SKM-1 (cell line): ENCODE data around the gene GGA3.
"Not testable (repeated sequence)": the region's sequence is repeated elsewhere in the genome, so short reads cannot be mapped to it uniquely, and the experiment has no call there.

ENCODE experiments used
- DNase-seq: peaks from one replicate; lab custom pipeline; 2025; ENCODE audit not compliant: unreplicated experiment; lab: John Stamatoyannopoulos, UW

The GGA3 gene

GRCh38 chr17:75273977-75274708 is 12.7 kb upstream of the GGA3 start:
- DNase-seq = no peak

- no peak for DNase-seq
Measured at GRCh38 chr17:75272848-75273184, 11.4 kb upstream of the GGA3 start.

DNA sequence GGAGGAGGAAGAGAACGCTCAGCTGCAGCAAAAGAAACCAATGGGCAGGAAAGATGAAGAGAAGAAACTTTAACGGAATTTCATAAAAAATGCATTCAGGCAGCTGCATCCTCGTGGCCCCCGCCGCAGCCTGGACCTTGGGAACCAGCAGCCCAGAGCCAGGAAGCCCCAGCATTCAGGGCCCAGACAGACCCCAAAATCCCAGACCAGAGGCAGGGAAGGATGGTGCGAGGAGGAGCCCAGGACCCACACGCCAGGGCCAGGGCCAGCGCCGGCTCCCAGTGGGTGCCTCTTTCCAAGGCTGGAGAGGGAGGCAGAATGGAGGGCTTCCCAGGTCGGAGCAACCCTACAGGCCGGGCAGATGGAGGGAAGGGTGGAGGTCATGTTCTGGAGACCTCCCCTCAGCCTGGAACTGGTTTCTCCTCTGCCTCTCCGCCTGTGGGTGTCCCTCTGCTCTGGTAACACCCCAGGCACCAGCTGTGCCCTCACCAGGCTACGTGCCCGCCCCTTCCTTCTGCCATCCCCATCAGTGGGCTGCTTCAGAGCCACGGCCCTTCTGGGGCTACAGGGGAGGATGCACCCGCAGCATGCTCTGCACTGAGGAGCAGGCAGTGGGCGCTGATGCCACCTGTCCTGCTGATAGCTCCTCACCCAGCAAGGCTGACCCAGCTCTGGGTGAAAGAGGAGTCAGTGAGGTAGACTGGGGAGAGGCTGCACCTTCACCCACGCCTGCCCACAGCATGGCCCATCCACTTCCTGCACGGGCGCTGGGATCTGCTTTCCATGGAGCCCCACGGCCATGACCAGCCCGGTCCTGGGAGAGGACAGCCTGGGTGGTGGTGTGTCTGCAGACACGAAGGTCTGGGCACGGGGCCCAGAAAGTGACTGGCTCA is 10.8 kb upstream of the GGA3 start:
- DNase-seq = no peak

DNA sequence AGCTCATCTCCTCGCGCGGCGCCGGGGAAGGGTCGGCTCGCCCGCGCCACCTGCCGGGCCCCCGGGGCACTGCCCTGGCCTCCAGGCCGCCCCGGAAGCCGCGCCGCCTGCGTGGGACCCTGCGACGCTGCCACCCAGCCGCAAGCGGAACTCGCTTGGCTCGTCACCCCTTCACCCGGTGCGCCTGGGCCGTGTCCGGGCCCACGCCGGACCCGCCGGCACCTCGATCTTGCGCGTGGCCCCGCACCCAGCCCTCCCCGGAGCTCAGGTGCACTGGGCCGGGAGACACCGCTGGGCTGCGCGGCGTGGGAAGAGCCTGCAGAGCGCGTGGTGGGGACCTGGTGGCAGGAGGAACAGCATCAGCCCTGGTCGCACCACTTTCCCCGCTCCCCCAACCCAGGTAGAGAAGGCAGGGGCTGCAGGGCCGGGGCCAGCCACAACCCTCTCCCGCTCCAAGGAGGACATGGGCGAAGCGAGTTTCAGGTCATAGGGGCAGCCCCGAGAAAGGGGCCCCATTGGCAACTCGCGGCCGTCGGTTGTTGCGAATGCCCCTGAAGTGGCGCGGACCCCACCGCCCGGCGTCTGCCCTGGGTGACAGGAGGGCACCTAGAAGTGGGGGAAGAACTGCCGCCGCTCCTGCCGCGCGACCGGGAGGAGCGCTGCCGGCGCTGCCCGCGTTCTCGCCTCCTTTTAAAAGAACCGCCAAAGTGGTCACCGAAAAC is 10.0 kb upstream of the GGA3 start:
- DNase-seq = peak; percentile 56

GRCh38 chr17:75270966-75271232 is 9.5 kb upstream of the GGA3 start, which contains the start of gene MIF4GD:
Gene MIF4GD (minus strand): TSS chr17:75271231. CDS start chr17:75270195, 1,036 bp downstream.
- no peak for DNase-seq

DNA sequence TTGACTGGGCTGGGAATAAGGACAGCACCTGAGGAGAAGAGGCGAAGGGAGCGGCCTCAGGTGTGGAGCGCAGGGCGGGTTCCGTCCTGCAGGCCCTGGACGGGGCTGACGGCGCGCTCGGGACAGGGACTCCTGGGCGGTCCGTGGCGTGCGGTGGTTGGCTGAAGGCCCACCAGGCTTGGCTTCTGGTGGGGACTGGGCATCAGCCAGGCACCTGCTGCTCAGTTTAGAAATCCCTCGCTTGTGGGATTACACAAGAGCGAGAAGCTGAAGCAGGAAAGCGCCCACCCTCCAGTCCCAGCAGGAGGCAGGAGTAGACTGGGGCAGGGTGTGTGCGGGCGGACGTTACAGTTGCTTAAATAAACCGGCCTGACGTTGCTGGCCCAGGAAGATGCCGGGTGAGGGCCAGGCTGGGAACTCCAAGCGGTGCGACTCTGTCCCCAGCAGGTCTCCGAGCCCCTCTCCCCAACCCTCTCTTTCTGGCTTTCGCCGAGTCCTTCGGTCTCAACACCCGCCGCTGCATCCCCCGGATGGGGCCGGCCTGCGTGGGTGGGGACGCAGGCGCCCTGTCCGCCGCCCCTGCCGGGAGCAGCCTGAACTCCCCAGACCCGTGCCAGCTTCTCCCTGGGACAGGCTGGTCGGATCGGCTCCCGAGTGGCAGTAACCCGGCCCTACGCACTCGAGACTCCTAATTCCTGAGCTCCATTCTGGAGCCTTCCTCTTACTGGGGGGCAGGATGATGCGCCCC is 9.0 kb upstream of the GGA3 start:
- DNase-seq = peak; percentile 60

DNA sequence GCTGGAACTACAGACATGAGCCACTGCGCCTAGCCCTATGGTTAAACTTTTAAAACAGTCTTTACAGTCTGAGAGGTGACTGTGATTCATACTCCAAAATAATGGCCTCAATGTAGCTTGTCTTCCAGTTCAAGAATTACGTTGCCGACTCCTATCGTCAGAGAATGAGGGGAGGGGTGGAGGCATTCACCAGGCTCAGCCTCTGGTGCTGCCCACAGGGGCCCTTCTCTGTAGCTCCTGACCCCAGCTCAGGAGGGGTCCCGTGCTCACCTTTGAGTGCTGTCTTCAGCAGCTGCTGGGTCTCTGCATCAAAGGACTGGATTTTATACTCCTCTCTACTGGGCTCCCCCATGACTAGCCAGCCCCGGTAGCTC is 8.4 kb upstream of the GGA3 start:
- no peak for DNase-seq

DNA sequence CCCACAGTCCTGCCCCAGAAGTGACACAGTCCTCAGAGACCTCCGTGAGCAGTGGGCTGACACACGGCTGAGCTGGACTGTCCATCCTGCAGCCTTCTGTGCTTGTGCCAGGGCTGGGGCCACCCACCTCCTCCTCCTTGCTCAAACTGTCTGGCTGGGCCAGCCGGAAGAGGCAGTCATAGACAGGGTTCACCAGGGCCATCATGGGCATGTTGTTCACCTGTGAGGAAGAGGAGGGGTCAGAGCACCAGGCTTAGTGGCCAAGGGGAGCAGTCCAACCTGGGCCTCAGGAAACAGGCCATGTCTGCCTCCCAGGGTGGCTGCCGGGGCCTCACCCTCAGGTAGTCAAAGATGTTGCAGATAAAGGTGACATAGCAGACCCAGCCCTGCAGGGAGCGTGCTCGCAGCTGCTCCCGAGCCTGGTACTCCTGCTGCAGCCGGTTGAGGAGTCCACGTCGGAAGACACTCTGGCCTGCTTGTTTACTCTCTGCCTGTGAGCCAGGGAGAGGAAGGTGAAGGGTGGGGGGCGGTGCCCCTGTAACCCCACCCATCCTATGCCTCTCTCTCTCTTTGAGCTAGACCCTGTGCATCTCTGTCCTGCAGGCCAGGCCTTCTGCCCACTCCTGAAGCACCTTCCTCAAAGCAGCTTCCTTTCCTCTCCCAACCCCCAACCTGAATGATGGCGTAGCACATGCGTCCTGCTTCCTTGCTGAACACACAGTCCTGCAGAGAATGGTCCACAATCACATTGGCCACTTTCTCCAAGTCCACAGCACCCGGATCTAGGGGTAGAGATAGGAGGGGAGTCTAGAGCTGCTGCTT is 6.2 kb upstream of the GGA3 start:
- DNase-seq = no peak

- DNase-seq = no peak
Measured at GRCh38 chr17:75267153-75267410, 5.7 kb upstream of the GGA3 start.

DNA sequence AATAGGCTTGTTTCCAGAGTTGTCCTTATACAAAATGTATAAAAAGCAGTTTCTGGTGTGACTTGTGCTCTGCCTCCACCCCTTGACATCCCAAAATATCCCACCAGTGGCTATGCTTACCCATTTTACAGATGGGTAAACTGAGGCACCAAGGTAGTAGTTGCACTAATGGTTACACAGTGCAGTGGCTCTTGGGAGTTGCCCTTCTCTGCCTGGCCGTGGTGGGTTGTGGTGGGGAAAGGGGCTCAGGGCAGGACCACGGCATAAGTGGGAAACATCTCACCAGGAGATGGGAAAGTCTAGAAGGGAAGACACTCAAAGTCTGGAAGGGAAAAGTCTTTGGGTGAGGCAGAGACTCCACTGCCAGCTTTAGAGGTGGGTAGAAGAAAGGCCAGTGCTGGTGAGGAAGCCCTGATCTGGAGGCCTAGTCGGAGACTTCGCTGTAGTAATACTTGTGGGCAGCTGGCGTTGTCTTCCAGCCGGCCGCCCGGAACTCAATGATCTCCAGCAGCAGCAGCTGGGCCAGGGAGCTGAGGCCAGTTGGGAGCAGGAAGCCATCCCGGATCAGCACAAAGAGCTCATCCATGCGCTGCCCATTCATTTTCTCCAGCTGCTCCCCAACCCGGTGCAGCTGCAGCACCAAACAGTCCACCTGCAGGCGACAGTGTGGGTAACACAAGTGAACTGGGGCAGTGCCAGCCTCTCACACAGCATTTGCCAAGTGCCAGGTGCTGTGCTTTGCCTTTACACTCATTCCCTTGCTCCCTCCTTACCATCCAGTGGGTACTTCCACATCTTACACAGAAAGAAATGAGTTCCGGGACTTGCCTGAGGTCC is 5.1 kb upstream of the GGA3 start:
- DNase-seq = no peak

GRCh38 chr17:75265614-75266315 is 4.4 kb upstream of the GGA3 start:
- no peak for DNase-seq

DNA sequence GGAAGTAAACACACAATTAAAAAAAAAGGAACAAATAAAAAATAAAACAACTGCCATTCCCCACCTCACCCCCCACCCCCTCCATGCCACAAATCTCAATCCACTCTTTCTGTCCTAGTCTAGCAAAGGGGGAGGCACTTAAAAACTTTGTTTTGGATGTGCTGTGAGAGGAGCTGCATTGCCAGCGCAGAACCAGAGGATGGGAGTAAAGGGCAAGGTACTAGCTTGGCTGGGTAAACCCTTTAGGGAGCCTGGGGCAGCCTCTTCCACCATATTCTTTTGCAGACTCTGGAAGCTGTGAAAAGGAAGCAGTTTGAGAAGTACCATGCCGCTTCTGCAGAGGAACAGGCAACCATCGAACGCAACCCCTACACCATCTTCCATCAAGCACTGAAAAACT is 1.6 kb upstream of the GGA3 start:
- DNase-seq = no peak

DNA sequence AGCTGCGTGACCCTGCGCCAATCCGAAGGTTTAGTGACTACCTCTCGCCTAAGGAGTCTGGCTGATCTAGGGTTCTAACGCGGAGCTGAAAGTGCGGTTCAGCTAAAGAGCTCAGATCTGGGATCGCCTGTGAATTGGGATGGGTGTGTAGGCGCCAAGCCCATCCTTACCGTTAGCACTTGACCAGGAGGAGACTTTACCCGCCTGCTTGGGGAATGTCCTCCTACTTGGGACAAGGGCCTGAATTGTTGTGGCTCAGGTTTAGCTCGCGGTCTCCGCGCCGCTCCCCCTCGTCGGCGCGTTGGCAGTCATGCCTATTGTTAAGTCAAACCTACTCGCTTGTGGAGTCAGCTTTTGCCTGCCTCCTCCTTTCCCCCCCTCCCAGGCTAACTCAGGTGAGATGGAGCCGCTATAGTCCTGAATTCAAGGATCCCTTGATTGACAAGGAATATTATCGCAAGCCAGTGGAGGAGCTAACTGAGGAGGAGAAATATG is 753 bp upstream of the GGA3 start:
- DNase-seq = no peak

GRCh38 chr17:75260641-75261335 is 618 bp downstream of the GGA3 start:
- DNase-seq = no peak

GRCh38 chr17:75257228-75257627 is 4.2 kb downstream of the GGA3 start:
- not testable (repeated sequence) for DNase-seq

DNA sequence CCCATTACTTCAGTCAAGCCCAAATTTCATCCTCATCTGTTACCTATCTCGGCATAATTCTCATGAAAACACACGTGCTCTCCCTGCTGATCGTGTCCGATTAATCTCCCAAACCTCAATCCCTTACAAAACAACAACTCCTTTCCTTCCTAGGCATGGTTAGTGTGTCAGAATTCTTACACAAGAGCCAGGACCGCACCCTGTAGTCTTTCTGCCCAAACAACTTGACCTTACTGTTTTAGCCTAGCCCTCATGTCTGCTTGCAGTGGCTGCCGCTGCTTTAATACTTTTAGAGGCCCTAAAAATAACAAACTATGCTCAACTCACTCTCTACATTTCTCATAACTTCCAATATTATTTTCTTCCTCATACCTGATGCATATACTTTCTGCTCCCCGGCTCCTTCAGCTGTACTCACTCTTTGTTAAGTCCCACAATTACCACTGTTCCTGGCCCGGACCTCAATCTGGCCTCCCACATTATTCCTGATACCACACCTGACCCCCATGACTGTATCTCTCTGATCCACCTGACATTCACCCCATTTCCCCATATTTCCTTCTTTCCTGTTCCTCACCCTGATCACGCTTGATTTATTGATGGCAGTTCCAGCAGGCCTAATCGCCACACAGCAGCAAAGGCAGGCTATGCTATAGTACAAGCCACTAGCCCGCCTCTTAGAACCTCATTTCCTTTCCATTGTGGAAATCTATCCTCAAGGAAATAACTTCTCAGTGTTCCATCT is 5.3 kb downstream of the GGA3 start:
- DNase-seq = not testable (repeated sequence)

GRCh38 chr17:75252039-75252816 is 9.2 kb downstream of the GGA3 start:
- no peak for DNase-seq
